Measurements from ENCODE around the gene KCNH1.

KCNH1 gene

GRCh38 chr1:210800301-210800700 is 333.6 kb downstream of the KCNH1 start:
- DNase-seq (ENCODE audit: low read depth): no peak

- DNase-seq (ENCODE audit: low read depth): no peak
These were observed 336.5 kb downstream of the KCNH1 start for GRCh38 chr1:210797422-210797821.

GRCh38 chr1:210796421-210796820 is 337.5 kb downstream of the KCNH1 start:
- no peak for DNase-seq (ENCODE audit: low read depth)

GRCh38 chr1:210794445-210794844 is 339.5 kb downstream of the KCNH1 start:
- no peak for DNase-seq (ENCODE audit: low read depth)

GRCh38 chr1:210792250-210793102 is 341.5 kb downstream of the KCNH1 start:
- no peak for DNase-seq (ENCODE audit: low read depth)

GRCh38 chr1:210790196-210790595 is 343.8 kb downstream of the KCNH1 start:
- DNase-seq (ENCODE audit: low read depth): no peak

GRCh38 chr1:210787800-210788199 is 346.1 kb downstream of the KCNH1 start:
- DNase-seq (ENCODE audit: low read depth): no peak

GRCh38 chr1:210786546-210786945 is 347.4 kb downstream of the KCNH1 start:
- no peak for DNase-seq (ENCODE audit: low read depth)

GRCh38 chr1:210783925-210784324 is 350.0 kb downstream of the KCNH1 start:
- no peak for DNase-seq (ENCODE audit: low read depth)

- no peak for DNase-seq (ENCODE audit: low read depth)
These were observed 352.3 kb downstream of the KCNH1 start for GRCh38 chr1:210781652-210782051.

- DNase-seq (ENCODE audit: low read depth): no peak
These were observed 354.7 kb downstream of the KCNH1 start for GRCh38 chr1:210779269-210779668.

GRCh38 chr1:210777914-210778313 is 356.0 kb downstream of the KCNH1 start:
- no peak for DNase-seq (ENCODE audit: low read depth)

GRCh38 chr1:210776712-210777111 is 357.2 kb downstream of the KCNH1 start:
- DNase-seq (ENCODE audit: low read depth): no peak

- DNase-seq (ENCODE audit: low read depth): no peak
These were observed 358.7 kb downstream of the KCNH1 start for GRCh38 chr1:210775289-210775688.

GRCh38 chr1:210773450-210773849 is 360.5 kb downstream of the KCNH1 start:
- DNase-seq (ENCODE audit: low read depth): no peak

- DNase-seq (ENCODE audit: low read depth): no peak
These were observed 362.8 kb downstream of the KCNH1 start for GRCh38 chr1:210771131-210771530.

- DNase-seq (ENCODE audit: low read depth): no peak
These were observed 363.5 kb downstream of the KCNH1 start for GRCh38 chr1:210770396-210770984.

GRCh38 chr1:210769473-210769872 is 364.5 kb downstream of the KCNH1 start:
- no peak for DNase-seq (ENCODE audit: low read depth)

- DNase-seq (ENCODE audit: low read depth): no peak
These were observed 369.4 kb downstream of the KCNH1 start for GRCh38 chr1:210764536-210764935.

- DNase-seq (ENCODE audit: low read depth): no peak
These were observed 375.2 kb downstream of the KCNH1 start for GRCh38 chr1:210758761-210759160.

GRCh38 chr1:210758261-210758660 is 375.7 kb downstream of the KCNH1 start:
- DNase-seq (ENCODE audit: low read depth): no peak

GRCh38 chr1:210757677-210758076 is 376.3 kb downstream of the KCNH1 start:
- DNase-seq (ENCODE audit: low read depth): no peak

GRCh38 chr1:210755991-210756659 is 377.8 kb downstream of the KCNH1 start:
- no peak for DNase-seq (ENCODE audit: low read depth)

Data from fibroblast of the conjunctiva (primary cell).